RWPE2 (cell line): ENCODE data around the gene DLX6.

Source experiments
- ATAC-seq: fragments of 200-7000 bp; cut with Tn5 transposase; 3 replicates; pipeline ENCODE4 v1.9.1; 2021; ENCODE audit warnings: low read depth
- DNase-seq: peaks from one replicate; pipeline ENCODE4 v3.0.0-alpha.2; 2020; ENCODE audit warnings: low spot score
- H3K27ac ChIP-seq: fragments of 450-650 bp; 2 replicates; pipeline ENCODE4 v1.5.1; 2017; ENCODE audit warnings: mild to moderate bottlenecking; ENCODE audit not compliant: poor library complexity, severe bottlenecking
- H3K27me3 ChIP-seq: fragments of 250-450 bp; sonication (Bioruptor Pico); 2 replicates; pipeline ENCODE4 v1.5.1; 2021; ENCODE audit warnings: mild to moderate bottlenecking, moderate library complexity; ENCODE audit not compliant: insufficient read depth, poor library complexity, severe bottlenecking
- H3K36me3 ChIP-seq: fragments of 250-450 bp; sonication (Bioruptor Pico); 2 replicates; pipeline ENCODE4 v1.5.1; 2020; ENCODE audit warnings: low read depth, mild to moderate bottlenecking, moderate library complexity
- H3K4me1 ChIP-seq: fragments of 250-450 bp; sonication (Bioruptor Pico); 2 replicates; pipeline ENCODE4 v1.5.1; 2021; ENCODE audit warnings: mild to moderate bottlenecking, moderate library complexity; ENCODE audit not compliant: insufficient read depth, poor library complexity, severe bottlenecking
- H3K4me3 ChIP-seq: fragments of 250-450 bp; sonication (Bioruptor Pico); 2 replicates; pipeline ENCODE4 v1.5.1; 2021; ENCODE audit warnings: mild to moderate bottlenecking, moderate library complexity; ENCODE audit not compliant: severe bottlenecking
- H3K9me3 ChIP-seq: fragments of 250-450 bp; sonication (Bioruptor Pico); 2 replicates; pipeline ENCODE4 v1.5.1; 2021; ENCODE audit warnings: mild to moderate bottlenecking, moderate library complexity; ENCODE audit not compliant: severe bottlenecking
- CTCF ChIP-seq: fragments of 450-650 bp; IDR thresholded peaks from one replicate; pipeline ENCODE4 v1.5.1; 2017; ENCODE audit warnings: mild to moderate bottlenecking, moderate library complexity; ENCODE audit not compliant: poor library complexity, severe bottlenecking

Gene DLX6

GRCh38 chr7:96989859-96990317 lies 15.5 kb upstream of the DLX6 start:
- Histone ChIP-seq H3K9me3 (no peaks in the 10 kb centered on the region), H3K4me3 (no peak overlapping the region), H3K27me3 (peaks cover 85% of the 10 kb centered on the region), H3K36me3 (no peaks in the 10 kb centered on the region), H3K27ac (no peak overlapping the region), H3K4me1 (no peaks in the 10 kb centered on the region)
- no peak for TF ChIP-seq CTCF
- DNase-seq (no peak), ATAC-seq (no peak)

DNA sequence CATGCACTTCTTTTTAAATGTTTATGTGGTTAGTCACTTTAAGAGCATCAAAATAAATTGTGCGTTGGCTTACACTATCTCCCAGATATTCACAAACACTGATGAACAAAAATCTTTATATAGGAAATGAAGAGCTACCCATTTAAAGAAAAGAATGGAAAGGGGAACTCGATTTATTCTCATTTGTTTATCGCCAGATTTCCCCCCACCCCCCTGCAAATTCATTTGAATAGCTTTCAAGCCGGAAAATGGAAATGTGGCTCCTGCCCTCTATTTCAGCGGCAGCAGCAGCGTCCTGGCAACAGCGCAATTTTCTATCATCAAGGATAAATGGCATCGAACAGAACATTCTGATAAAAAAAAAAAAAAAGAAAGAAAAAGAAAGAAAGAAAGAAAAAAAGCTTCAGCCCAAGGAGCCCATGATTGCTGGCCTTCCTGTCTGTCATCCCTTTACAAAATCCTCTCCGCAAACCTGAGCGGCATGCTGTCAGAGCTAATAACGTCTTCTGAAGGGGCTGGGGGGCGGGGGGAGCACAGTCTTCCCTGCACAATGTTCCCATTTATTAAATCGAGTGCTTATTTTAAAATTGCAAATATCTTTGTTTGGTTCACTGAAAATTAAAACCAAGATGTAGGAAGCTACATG lies 13.7 kb upstream of the DLX6 start:
- H3K36me3 ChIP-seq: no peaks in the 10 kb centered on the region
- H3K4me1 ChIP-seq: no peaks in the 10 kb centered on the region
- no peak overlapping the region for H3K27ac ChIP-seq
- ATAC-seq: no peak
- no peaks in the 10 kb centered on the region for H3K9me3 ChIP-seq
- no peak for DNase-seq
- H3K27me3 ChIP-seq: peaks cover 84% of the 10 kb centered on the region
- no peak for TF ChIP-seq CTCF
- H3K4me3 ChIP-seq: no peak overlapping the region

- Histone ChIP-seq H3K27me3 (peaks cover 88% of the 10 kb centered on the region), H3K4me1 (no peaks in the 10 kb centered on the region), H3K9me3 (no peaks in the 10 kb centered on the region), H3K36me3 (no peaks in the 10 kb centered on the region), H3K27ac (no peak overlapping the region), H3K4me3 (no peak overlapping the region)
- TF ChIP-seq CTCF: no peak
- no peak for ATAC-seq
- DNase-seq: no peak
Observed at GRCh38 chr7:96992192-96993005, 13.0 kb upstream of the DLX6 start.

DNA sequence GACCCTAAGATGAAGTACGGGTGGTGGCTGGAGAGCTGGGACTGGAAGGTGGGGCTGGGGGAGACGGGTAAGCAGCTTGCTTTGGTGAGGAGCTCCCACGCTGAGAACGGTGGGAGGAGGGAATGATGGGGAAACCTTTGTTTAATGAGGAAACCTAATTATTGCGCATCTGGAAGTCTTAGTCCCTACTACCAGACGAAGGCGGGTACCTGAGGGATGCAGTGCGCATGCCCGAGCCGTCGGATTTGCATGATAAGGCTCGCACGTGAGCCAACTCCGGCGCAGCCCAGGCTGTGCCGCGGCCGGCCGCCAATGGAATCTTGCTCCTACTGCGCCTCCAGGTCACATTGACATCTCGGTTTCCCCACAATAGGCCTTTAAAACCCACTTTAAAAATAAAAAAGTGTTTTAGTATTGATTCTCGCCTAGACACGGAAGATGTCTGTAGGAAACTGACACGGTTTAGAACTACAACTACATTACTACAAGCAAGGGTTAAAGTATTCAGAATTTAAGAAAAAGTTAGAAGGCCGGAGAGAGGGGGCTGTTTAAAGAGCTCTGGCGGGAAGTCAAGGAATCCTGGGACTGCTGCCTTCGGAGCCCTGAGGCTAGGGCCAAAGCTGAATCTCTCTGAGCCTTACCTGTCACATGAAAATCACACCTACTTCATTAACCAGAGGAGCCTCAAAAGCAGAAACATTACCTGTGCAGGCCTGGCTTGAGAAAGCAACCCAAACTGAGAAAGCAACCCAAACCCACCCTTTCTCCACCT lies 12.1 kb upstream of the DLX6 start:
- Histone ChIP-seq H3K27ac (no peak overlapping the region), H3K4me3 (no peak overlapping the region), H3K27me3 (peaks cover 93% of the 10 kb centered on the region), H3K9me3 (no peaks in the 10 kb centered on the region), H3K36me3 (no peaks in the 10 kb centered on the region), H3K4me1 (no peaks in the 10 kb centered on the region)
- no peak for TF ChIP-seq CTCF
- no peak for ATAC-seq
- no peak for DNase-seq
